Natural killer cell (primary cell): ENCODE results near the gene UBR2. TPM values are rescaled to one million over a fixed set of nuclear protein-coding genes. Genes with fewer than 3 reads are reported as not detected.

Experiments
- ATAC-seq, 3 donors: fragments of 150-1000 bp in 2 of 3; fragments of 200-7000 bp in 1 of 3; cut with Tn5 transposase; 1 replicate in 1 of 3; 2 replicates in 2 of 3; pipeline ENCODE4 v1.10.0; 2021; ENCODE audit warnings: mild to moderate bottlenecking in 2 of 3, moderate library complexity in 2 of 3
- DNase-seq, 2 donors: peaks; one replicate each; pipeline versions ENCODE4 v3.0.0 to v3.0.0-alpha.2; 2013 to 2021; ENCODE audit warnings: mixed read lengths in 1 of 2
- H3K27ac ChIP-seq: one replicate; pipeline ENCODE4 v1.5.1; 2013; ENCODE audit warnings: mild to moderate bottlenecking, low read length
- H3K27me3 ChIP-seq: one replicate; pipeline ENCODE4 v1.6.1; 2013; ENCODE audit warnings: low read length; ENCODE audit not compliant: control insufficient read depth, insufficient read depth
- H3K36me3 ChIP-seq: one replicate; pipeline ENCODE4 v1.6.1; 2013; ENCODE audit warnings: low read length; ENCODE audit not compliant: control insufficient read depth, insufficient read depth
- H3K4me1 ChIP-seq: one replicate; pipeline ENCODE4 v1.6.1; 2013; ENCODE audit warnings: low read length; ENCODE audit not compliant: control insufficient read depth, insufficient read depth
- H3K4me3 ChIP-seq: one replicate; pipeline ENCODE4 v1.5.1; 2013; ENCODE audit warnings: low read length
- H3K9me3 ChIP-seq: one replicate; pipeline ENCODE4 v1.6.1; 2013; ENCODE audit warnings: low read length; ENCODE audit not compliant: control insufficient read depth, insufficient read depth
- H3K27ac Mint-ChIP-seq, 2 donors: one replicate each; pipeline ENCODE4 v1.8.0; 2022; ENCODE audit warnings: mild to moderate bottlenecking in 2 of 2, mixed read lengths in 2 of 2, moderate library complexity in 1 of 2
- H3K27me3 Mint-ChIP-seq, 2 donors: one replicate each; pipeline ENCODE4 v1.8.0; 2022; ENCODE audit warnings: low read depth in 2 of 2, mixed read lengths in 2 of 2
- H3K36me3 Mint-ChIP-seq: one replicate; pipeline ENCODE4 v1.8.0; 2022; ENCODE audit warnings: mixed read lengths
- H3K4me1 Mint-ChIP-seq, 2 donors: one replicate each; pipeline ENCODE4 v1.8.0; 2022; ENCODE audit warnings: mixed read lengths in 2 of 2
- H3K4me3 Mint-ChIP-seq: one replicate; pipeline ENCODE4 v1.8.0; 2022; ENCODE audit warnings: mild to moderate bottlenecking, moderate library complexity, mixed read lengths
- H3K9me3 Mint-ChIP-seq, 2 donors: one replicate each; pipeline ENCODE4 v1.8.0; 2022; ENCODE audit warnings: mixed read lengths in 2 of 2
- CTCF ChIP-seq: fragments of 200-600 bp; IDR thresholded peaks from one replicate; pipeline ENCODE4 v1.8.0; 2022; ENCODE audit warnings: antibody characterized with exemption
- WGBS: methylation state at CpG from one replicate; pipeline ENCODE4 v1.1.7; 2013; ENCODE audit warnings: missing lambda C conversion rate; ENCODE audit not compliant: insufficient coverage; 5-methylcytosine and 5-hydroxymethylcytosine counted together
- intact Hi-C: fragments of 100-400 bp; cut with micrococcal nuclease; formaldehyde crosslinking; loops from one replicate; pipeline ENCODE4 v1.14.2; 2022
- total RNA-seq, 4 donors: library from RNA; stranded (reverse); fragments of 120-200 nt in 1 of 4; gene quantifications; one replicate each; pipeline versions ENCODE4 v1.2.3 to v1.2.4, GENCODE V29; 2013 to 2022

UBR2 gene
- total RNA-seq, 3 donors from 2014 or later (not counting 1 experiment from before 2014, with no cell fraction given) = 44.9 to 57.3 (median 53.2) TPM

GRCh38 chr6:42693725-42694323, 130.0 kb downstream of the UBR2 start:
- Histone ChIP-seq H3K4me3 (no peak overlapping the region), H3K4me1 (peaks cover 9% of the 10 kb centered on the region), H3K36me3 (peaks cover 40% of the 10 kb centered on the region), H3K27ac (peak overlapping the region; percentile 32), H3K27me3 (no peaks in the 10 kb centered on the region), H3K9me3 (no peaks in the 10 kb centered on the region)
- no peak for TF ChIP-seq CTCF
- peak in 2 of 3 donors; percentile 49 to 70 for ATAC-seq
- Mint-ChIP-seq H3K27ac (peak overlapping the region; percentile 78 to 89), H3K27me3 (no peaks in the 10 kb centered on the region), H3K4me1 (peaks cover 22 to 24% of the 10 kb centered on the region in 2 donors), H3K4me3 (no peak overlapping the region), H3K9me3 (no peaks in the 10 kb centered on the region), H3K36me3 (peaks cover 34% of the 10 kb centered on the region)
- intact Hi-C loops = no loop called here
- WGBS = 86% methylated on average over 2 of the region's 2 CpGs
- DNase-seq = peak in 1 of 2 donors; percentile 46

GRCh38 chr6:42694586-42694985, 130.8 kb downstream of the UBR2 start:
- DNase-seq = no peak
- TF ChIP-seq CTCF = no peak
- no peaks in the 10 kb centered on the region for H3K27me3 ChIP-seq
- peaks cover 32% of the 10 kb centered on the region for H3K36me3 ChIP-seq
- ATAC-seq = no peak
- H3K9me3 ChIP-seq = no peaks in the 10 kb centered on the region
- H3K27me3 Mint-ChIP-seq = no peaks in the 10 kb centered on the region
- no peak overlapping the region for H3K4me3 ChIP-seq
- peaks cover 9% of the 10 kb centered on the region for H3K4me1 ChIP-seq
- no peak overlapping the region for H3K4me3 Mint-ChIP-seq
- intact Hi-C loops = no loop called here
- peak overlapping the region; percentile 78 to 89 for H3K27ac Mint-ChIP-seq
- H3K36me3 Mint-ChIP-seq = peaks cover 32% of the 10 kb centered on the region
- H3K27ac ChIP-seq = no peak overlapping the region
- 100% methylated on average over 2 of the region's 4 CpGs for WGBS
- peaks cover 22 to 24% of the 10 kb centered on the region in 2 donors for H3K4me1 Mint-ChIP-seq
- H3K9me3 Mint-ChIP-seq = no peaks in the 10 kb centered on the region

- Mint-ChIP-seq H3K36me3 (peaks cover 22% of the 10 kb centered on the region), H3K27me3 (no peaks in the 10 kb centered on the region), H3K9me3 (no peaks in the 10 kb centered on the region), H3K27ac (peak overlapping the region in 1 of 2 donors; percentile 51), H3K4me1 (peaks cover 22 to 24% of the 10 kb centered on the region in 2 donors), H3K4me3 (no peak overlapping the region)
- no peak overlapping the region for H3K27ac ChIP-seq
- H3K36me3 ChIP-seq = peaks cover 14% of the 10 kb centered on the region
- no peak for TF ChIP-seq CTCF
- H3K4me1 ChIP-seq = peaks cover 9% of the 10 kb centered on the region
- H3K4me3 ChIP-seq = no peak overlapping the region
- DNase-seq = no peak
- ATAC-seq = no peak
- 84% methylated on average over 6 of the region's 7 CpGs for WGBS
- intact Hi-C loops = no loop called here
- H3K27me3 ChIP-seq = no peaks in the 10 kb centered on the region
- H3K9me3 ChIP-seq = no peaks in the 10 kb centered on the region
These were observed 132.9 kb downstream of the UBR2 start for GRCh38 chr6:42696526-42697267.
